Hematopoietic multipotent progenitor cell treated with erythropoietin and hydrocortisone succinate and interleukin-3 and kit ligand, for 15 days (in vitro differentiated cells): ENCODE results near the gene KRTAP10-12.

Experiments used
- DNase-seq: peaks from one replicate; pipeline ENCODE4 v3.0.0-alpha.2; 2015; ENCODE audit warnings: low spot score

Gene KRTAP10-12

DNA sequence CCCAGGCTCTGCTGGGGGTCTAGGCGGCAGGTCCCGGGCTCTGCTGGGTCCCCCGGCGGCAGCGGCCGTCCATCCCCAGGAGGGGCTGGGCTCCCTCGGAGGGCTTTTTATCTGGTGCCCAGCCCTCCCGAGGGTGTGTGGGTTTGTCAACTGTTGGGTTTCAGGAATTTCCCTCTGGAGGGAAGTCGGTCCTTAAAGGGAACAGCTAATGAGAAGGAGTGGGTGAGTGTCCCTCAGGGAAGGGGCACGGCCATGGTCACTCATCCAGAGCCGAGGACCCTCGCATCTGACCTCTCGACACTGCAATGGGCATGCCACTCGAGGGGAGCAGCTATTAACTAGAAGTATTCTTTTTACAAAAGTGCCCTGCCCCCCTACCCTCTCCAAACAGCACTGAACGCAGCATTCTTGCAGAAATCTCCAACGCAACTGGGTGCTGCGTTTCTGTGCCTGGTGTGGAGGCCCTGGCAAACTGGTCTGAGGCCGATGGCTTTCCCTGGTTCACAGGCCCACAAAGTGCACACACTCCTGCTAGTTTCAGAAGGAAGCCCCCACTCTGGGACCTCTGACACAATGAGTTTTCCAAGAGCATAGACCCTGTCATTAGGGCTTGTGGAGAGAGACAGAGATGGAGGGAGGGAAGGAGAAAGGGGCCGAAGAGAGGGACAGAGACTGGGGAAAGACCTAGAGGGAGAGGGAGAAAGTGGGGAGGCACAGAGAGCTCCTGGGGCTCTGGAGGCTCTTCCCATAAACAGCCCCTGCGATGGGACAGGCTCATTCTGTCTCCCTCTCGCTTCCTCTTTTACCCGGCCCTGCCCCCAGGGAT is 15.4 kb downstream of the KRTAP10-12 start:
- no peak for DNase-seq

DNA sequence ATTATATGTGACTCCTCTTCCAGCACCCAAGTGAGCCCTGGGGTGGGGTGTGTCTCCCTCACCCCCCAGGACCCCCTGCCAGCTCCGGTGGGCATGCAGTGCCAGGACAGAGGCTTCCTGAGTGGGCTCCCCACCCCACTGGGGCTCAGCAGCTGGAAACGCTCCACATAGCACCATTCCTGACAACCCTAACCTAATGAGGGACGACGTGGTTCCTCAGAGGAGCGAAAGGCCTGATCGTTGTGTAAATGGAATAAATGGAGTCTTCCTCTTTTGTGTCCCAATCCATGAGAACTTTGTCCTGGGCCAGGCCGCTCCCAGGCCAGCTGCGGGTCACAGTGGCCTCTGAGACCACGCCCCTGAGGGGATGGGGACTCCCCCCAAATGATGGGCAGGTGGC is 16.2 kb downstream of the KRTAP10-12 start:
- no peak for DNase-seq

DNA sequence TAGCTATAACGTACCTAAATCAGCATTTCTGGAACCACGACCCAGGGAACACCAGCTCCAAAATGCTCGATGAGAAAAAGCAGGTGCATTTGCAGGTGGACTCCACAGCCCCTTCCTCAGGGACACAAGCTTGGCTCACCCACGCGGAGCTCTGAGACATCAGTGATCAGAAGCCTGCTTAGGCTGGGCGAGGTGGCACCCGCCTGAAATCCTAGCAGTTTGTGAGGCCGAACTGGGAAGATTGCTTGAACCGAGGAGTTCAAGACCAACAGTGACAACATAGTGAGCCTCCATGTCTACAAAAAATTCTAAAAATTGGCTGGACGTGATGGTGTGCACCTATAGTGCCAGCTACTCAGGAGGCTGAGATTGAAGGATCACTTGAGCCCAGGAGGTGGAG is 16.9 kb downstream of the KRTAP10-12 start:
- no peak for DNase-seq

DNA sequence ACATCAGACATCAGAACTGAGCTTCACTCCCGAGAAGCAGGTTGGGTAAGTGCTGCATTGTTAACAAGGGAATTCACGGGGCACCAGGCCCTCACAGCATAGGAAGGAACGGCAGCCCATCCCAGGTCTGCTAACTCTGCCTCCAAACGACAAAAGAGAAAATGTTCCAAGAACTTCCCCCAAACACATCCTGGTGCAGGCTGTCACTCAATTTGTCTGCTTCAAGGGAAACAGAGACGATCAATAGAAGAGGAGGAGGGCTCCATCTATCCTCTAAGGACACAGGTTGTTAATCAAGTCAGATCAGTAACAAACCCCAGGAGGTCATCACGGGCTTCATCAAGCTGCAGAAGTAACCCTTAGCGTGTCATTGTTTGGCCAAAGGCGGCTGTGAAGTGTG is 17.9 kb downstream of the KRTAP10-12 start:
- no peak for DNase-seq

DNA sequence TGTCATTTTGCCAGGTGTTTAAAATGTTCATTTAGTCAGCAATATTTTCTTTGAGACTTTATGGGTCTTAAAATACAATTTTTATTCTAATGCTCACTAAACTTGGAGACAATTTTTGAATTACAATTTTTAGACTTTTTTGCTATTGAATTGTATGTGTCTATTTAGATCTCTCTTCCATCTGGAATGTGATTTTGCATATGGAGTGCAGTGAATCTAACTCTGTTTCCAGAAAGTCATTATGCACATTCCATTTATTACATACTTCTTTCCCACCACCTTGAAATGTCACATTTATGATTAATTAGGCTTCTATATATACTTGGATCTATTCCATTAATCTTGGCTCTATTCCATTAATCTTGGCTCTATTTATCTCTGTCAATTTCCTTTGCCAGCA is 20.0 kb downstream of the KRTAP10-12 start:
- DNase-seq, result no peak

DNA sequence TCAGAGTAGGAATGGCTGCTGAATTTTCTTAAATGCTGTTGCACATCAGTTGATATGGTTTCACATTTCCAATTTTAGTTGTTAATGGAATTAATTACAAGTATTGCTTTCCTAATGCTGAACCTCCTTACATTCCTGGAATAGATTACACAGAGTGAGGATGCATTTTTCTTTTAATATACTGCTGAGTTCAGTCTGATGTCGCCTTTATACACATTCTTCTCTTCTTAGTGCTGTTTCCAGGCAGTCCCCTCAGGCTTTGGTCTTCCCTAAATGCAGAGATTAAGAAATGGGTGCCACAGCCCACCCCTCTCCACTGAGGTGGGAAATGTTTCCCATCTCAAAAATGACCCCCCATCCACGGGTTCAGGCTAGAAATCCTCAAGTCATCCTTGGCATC is 21.1 kb downstream of the KRTAP10-12 start:
- no peak for DNase-seq

DNA sequence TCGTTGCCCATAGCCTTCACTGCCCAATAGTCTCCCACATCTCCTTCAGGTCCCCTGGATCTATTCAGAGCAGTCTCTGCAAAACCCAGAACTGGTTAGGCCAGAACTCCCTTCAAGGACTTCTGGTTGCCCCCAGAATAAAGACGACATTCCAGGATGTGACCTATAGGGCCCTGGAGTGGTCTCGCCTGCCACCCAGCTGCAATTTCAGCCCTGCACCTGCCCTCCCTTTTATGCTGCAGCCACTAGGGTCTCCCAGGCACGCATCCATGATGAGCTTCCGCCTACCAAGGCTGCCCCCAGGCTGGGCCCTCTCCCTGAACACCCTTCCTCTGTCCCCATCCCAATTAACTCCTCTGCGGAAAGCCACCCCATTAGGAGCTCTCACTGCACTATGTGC is 21.6 kb downstream of the KRTAP10-12 start:
- DNase-seq, result no peak

DNA sequence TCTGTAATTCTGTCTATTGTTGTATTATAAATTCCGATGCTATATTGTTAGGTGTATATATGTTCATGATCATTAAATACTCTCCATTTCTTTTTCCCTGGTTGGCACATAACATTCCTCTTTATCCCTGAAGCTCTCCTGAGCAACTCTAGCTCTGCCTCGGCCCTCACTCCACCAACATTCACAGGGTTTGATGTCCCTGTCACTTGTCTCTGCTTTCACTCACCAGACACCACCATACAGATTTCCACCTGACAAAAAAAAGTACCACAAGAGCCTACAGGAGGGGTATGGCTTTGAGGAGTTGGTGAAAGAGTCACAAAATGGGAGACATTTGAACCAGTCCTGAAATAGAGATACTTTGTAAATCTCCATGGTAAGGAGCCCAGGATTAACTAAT is 23.2 kb downstream of the KRTAP10-12 start:
- DNase-seq, result no peak

DNA sequence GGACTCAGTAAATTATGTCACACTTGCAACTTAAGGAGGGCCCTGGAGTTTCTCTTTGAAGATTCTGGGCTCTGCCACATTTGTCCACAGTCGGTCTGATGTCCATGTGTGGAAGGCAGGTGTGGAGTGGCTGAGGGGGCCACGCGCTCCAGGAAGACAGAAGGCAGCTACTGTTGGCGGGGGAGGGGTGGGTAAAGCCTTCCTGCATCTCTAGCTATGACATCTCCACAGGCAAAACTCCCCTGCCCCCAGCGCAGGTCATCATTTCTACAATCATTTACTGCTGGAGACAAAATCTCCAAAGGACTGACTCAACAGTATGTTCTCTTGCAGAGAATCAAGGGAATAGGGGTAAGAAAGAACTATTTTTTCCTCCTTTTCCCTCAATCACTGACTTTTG is 25.8 kb downstream of the KRTAP10-12 start:
- DNase-seq, result no peak

DNA sequence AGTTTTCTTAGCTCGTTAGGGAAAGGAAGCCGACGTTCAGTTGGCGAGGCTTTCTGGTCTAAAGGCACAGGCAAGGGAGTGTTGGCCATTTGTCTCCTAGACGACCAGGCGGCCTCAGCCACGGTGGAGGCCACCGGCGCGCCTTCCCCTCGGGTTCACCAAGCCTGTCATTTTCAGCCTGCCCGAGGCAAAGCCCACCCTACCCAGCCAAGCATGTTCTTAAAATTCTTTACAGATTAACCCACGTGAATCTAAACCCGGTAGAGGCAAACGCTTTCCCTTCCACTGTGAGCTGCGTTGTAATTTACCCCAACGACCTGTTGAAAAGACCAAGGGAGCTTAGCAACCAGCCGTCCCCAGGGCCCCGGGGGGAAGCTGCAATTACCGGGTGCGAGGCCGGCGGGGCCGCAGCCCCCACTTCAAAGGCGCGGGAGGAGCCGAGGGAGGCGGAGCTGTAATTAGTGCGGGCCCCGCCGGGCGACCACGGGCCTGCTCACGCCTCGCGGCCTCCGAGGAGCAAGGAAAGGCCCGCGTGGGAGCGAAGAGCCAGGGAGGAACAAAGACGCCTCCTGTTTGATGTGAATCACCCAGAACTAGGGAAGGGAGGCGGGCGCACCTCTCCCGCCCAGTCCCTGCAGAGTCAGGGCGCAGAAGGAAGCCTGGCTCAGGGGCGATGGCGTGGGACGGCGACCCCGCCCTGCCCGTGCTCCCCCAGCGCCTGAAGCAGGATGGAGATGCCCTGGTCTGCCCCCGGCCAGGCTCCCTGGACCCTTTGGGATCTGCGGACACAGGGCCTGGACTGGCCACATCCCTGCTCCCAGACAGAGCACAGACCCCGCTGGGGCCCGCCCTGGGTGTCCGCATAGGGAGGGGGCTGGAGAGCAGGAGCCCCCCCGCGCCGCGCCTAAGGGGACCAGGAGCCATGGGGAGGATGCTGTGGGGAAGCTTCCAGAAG is 26.5 kb downstream of the KRTAP10-12 start:
- no peak for DNase-seq

DNA sequence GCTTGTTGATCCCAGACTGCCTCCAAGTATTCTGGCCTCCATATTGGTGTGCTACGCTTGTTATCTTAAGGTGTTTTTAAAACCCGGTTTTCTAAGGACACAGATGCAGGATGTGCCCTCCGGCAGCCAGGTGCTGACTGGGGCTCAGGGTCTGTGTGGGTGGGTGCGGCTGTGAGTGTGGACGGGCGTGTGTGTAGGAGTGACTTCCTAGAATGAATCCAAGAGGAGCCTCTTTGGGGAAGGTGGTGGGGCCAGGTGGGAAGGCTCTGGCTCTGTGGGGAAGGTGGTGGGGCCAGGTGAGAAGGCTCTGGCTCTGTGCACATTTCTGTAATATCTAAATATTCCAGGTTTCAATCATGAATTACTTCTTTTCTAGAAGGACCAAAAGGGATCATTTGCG is 27.2 kb downstream of the KRTAP10-12 start:
- no peak for DNase-seq

DNA sequence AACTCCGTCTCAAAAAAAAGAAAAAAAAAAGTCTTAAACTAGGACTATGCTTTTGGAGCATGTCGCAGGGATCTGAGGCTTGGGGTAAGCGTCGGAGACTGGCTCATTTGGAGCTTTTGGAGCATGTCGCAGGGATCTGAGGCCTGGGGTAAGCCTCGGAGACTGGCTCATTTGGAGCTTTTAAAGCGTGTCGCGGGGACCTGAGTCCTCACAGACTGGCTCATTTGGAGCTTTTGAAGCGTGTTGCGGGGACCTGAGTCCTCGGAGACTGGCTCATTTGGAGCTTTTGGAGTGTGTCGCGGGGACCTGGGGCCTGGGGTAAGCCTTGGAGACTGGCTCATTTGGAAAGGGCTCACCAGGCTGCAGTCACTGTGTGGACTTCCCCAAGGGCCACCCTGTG is 28.0 kb downstream of the KRTAP10-12 start:
- DNase-seq, result no peak

DNA sequence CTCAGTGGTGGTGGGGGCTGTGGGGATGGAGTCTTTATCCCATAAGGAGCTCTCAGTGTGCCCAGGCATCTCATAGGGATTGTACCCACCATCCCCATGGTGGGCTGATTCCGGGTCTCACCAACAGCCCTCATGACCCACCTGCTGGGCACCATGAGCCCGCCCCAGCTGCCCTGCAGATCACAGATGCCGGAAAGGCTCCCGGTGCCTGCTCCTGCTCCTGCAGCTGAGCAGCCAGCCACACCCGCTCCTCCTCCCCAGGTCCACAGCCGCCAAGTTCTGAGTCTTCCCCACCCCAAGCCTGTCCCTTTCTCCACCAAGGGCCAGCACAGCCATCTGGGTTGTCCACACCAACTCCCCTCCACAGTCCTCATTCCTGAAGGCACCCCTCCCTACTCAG is 29.9 kb downstream of the KRTAP10-12 start:
- DNase-seq, result no peak

DNA sequence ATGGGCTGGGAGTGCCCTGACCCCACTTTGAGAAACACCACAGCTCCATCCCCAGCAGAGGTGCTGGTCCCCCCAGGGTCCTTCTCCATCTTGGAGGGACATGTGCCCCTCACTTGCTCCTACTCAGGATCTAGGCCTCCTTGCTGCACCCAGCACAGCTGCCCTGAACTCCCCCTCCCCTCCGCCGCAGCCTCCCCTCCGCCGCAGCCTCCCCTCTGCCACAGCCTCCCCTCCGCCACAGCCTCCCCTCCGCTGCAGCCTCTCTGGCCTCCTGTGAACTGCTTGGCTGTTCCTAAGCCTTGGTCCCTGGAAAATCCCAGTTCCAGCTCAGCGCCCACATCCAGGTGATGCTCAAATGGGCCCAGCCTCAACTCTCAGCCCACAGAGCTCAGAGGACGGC is 30.3 kb downstream of the KRTAP10-12 start:
- DNase-seq, result no peak

DNA sequence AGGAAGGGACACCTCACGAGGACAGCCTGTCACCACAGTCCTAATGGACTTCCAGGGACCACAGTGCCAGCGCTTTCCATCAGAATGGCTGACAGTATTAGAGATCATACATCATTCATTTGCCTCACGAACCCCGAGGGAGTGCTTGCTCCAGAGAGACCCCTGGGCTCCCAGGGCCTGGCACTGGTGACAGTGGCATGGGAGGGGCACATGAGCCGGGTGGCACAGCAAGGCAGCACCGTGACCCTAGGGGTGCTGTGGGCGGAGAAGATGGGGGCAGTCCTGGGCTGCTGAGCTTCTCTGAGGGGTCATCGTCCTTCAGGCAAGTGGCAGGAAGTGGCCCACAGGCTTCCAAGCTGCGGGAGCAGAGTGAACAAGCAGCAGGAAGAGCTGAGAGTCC is 30.8 kb downstream of the KRTAP10-12 start:
- no peak for DNase-seq

DNA sequence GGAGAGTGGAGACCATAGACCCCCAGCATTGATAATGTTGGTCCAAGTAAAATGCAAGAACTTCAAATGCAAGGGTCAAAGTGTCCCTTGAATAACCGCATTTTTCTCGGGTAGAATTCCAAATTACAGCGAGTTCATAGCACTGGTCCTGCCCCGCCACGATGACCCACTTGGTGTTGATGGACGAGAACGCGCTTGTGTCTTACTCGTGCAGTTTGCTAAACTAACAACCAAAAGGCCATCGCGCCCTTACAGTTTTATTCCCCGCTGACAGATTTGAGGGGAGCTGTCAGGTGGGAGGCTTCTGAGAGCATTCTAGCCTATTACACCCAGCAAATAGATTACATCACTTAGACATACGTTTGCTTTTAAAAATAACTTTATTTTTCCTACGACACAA is 31.7 kb downstream of the KRTAP10-12 start:
- no peak for DNase-seq

DNA sequence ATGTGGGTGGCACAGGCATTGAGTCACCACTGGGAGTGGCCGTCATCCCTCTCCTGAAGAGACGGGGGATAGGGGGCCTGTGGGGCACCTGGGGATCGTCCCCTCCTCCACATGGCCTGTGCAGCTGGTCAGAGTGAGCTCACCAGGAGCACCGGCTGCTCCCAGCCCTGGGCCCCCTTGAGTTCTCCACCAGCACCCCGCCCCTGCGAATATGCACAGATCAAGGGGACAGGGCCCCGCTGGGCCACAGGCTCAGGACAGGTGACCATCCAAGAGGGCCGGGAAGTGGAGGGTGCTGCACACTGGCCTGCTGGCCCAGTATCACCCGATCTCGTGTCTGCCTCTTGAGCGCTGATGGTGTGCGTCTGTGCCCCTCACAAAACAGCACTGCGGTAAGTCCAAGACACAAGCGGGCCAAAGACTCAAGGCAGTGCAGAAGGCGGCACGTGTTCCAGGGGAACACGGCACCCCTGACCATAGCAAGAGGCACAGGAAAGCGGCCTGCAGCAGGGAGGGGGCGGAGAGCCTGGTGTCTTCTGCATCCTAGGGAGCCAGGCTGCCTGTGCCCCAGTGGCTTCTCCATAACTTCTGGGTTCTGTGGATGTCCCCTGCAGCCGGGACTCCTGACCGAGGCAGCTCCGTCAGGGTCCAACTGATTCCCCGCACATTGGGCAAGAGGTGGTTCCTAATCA is 32.5 kb downstream of the KRTAP10-12 start:
- no peak for DNase-seq

DNA sequence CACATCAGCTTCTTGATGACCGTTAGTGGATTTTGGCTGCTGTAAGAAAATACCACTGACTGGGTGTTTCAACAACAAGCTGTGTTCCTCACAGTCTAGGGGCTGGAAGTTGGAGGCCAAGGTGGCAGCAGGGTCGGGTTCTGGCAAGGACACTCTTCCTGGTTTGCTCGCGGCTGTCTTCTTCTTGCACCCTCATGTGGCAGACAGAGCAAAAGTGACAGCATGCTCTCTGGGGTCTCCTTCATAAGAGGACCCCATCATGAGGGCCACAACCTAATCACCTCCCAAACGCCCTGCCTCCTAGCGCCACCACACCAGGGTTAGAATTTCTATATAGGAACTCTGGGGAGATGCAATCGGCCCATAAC is 33.0 kb downstream of the KRTAP10-12 start:
- DNase-seq, result no peak

DNA sequence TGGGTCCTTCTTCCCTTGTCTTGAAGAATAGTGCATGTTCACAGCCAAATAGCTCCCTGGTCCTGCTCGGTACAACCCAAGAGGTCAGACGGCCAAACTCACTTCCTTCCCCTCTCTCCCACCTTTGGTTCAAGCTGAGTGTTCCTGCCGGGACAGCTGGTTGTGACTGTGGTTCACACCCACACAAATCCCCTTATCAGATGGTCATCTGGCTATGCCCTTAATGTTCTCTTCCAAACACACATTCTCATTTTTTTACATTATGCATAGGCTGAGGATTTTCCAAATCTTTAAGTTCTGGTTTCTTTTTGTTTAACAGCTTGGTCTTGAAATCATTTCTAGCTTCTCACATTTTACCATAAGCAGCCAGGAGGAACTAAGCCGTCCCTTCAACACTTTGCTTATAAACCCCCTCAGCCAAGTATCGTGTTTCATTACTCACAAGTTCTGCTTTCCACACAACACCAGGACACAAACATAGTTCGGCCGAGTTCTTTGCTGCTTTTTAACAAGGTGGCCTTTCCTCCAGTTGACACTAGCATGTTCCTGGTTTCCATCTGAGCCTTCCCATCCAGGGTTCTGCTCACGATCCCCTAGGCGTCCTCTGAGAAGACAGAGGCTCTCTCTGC is 34.1 kb downstream of the KRTAP10-12 start:
- no peak for DNase-seq

DNA sequence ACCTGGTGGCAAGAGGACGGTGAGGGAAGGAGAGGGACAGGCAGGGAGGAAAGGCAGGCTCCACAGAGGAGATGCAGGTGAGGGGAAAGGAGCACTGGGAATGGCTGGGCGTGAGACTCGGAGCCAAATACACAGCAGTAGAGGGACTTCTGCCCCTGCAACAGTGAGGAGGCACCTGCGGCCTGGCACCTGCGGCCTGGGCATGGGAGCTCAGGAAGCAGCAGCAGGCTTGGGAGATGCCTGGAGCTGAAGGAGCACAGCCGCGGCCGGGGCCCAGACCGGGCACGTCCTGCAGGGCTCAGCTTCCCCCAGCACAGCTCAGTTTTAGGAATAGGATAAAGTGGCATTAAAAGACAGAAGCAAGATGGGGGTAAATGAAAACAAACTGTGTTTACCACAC is 35.3 kb downstream of the KRTAP10-12 start:
- DNase-seq, result no peak

DNA sequence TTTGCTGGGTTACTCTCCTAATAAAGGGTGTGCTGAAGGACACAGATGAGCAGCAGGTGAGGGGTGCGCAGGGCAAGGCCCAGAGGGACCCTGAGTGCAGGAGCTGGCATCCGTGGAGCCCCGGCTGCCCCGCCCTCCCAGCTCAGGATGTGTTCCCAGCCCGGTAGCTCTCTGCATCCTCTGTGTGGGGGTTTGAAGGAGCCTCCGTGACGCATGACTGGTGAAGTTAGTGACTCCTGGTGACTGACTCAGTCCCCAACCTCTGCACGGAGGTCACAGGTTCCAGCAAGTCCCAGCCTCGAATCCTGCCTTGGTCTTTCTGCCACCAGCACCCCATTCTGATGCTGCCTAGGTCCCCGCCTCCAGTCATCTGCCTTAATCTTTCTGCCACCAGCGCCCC is 36.0 kb downstream of the KRTAP10-12 start:
- no peak for DNase-seq

DNA sequence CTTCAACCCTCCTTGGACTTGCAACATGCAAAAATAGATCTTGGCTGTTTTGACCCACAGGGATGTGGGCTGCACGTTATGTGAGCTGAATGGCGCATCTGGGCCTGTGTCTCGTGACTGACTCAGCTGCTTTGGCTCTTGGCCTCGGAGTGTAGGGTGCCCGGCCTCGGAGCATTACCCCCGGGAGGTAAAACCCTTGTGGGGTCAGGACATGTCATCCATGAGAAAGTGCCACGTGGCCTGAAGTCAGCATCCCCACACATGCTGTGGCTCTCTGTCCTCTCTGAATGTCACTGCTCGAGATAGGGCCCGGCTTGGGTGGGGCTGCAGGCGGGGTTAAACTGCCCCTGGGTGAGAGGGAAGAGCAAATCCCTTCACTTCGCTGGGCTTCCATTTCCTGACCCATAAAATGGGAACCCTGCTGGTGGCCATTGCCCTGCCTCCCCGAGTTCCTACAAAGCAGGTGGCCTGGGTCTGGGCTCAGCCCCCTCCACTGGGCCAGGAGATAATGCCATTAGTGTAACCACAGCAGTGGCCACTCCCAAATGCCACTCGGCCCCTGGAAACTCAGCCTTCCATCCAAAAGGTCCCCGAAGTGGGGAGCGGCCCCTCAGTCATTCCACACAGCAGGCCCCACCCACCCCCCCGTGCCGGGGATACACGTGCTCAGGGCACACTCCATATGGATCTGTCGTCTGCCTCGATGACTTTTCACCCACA is 37.2 kb downstream of the KRTAP10-12 start:
- DNase-seq, result no peak
